ENCODE data around the gene ATG14. TPM values are rescaled to one million over a fixed set of nuclear protein-coding genes. Genes with fewer than 3 reads are reported as not detected.

The ATG14 gene
- total RNA-seq, 1 donor from 2014 or later = 13.2 TPM

DNA sequence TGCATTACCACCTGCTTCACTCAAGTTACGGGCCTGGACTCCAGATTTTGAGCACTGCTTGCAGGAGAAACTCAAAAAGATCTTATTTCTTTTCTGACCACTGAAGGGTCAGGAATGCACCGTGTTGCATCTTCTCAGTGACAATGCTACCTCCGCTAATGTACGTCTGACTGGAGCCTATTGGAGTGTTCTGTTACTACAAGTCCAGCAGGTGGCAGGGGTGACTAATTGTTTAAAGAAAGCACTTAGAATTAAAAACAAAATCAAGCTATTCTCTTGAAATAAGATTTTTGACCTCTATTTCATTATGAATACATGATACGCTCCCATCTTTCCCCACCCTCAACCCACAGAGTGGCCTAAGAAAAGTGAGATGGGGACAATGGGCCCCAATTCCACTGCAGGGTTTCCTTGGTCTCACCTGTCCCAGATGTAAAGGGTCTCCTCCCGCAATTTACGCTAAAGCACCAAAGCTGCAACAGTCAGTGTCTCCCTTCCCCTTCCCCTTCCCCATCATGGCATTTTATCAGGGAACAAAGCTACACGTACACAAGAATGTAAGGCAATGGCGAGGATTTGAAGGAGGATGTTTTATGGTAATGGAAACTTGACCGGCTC lies 26.5 kb upstream of the ATG14 start:
- intact Hi-C loops (cut with micrococcal nuclease) = no loop called here
- no peak for DNase-seq
- H3K4me1 ChIP-seq = no peaks in the 10 kb centered on the region
- peaks cover 31% of the 10 kb centered on the region for H3K27me3 ChIP-seq (ENCODE audit: low read depth)
- no peak overlapping the region for H3K27ac ChIP-seq (replicated peaks)
- H3K9me3 ChIP-seq (replicated peaks) = no peaks in the 10 kb centered on the region
- no peak overlapping the region for H3K4me3 ChIP-seq
- TF ChIP-seq, protein P1, sequence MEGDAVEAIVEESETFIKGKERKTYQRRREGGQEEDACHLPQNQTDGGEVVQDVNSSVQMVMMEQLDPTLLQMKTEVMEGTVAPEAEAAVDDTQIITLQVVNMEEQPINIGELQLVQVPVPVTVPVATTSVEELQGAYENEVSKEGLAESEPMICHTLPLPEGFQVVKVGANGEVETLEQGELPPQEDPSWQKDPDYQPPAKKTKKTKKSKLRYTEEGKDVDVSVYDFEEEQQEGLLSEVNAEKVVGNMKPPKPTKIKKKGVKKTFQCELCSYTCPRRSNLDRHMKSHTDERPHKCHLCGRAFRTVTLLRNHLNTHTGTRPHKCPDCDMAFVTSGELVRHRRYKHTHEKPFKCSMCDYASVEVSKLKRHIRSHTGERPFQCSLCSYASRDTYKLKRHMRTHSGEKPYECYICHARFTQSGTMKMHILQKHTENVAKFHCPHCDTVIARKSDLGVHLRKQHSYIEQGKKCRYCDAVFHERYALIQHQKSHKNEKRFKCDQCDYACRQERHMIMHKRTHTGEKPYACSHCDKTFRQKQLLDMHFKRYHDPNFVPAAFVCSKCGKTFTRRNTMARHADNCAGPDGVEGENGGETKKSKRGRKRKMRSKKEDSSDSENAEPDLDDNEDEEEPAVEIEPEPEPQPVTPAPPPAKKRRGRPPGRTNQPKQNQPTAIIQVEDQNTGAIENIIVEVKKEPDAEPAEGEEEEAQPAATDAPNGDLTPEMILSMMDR (IDR thresholded peaks at IDR 0.05; ENCODE audit: borderline replicate concordance) = peak; percentile 68
- no peaks in the 10 kb centered on the region for H3K36me3 ChIP-seq

GRCh38 chr14:55436931-55437330 lies 25.3 kb upstream of the ATG14 start:
- DNase-seq = no peak
- H3K27ac ChIP-seq (replicated peaks) = no peak overlapping the region
- intact Hi-C loops (cut with micrococcal nuclease) = no loop called here
- peaks cover 31% of the 10 kb centered on the region for H3K27me3 ChIP-seq (ENCODE audit: low read depth)
- no peaks in the 10 kb centered on the region for H3K36me3 ChIP-seq
- TF ChIP-seq, protein P1 (IDR thresholded peaks at IDR 0.05; ENCODE audit: borderline replicate concordance) = no peak
- no peaks in the 10 kb centered on the region for H3K9me3 ChIP-seq (replicated peaks)
- H3K4me1 ChIP-seq = no peaks in the 10 kb centered on the region
- H3K4me3 ChIP-seq = no peak overlapping the region

GRCh38 chr14:55436519-55436918 lies 24.9 kb upstream of the ATG14 start:
- H3K36me3 ChIP-seq = no peaks in the 10 kb centered on the region
- peaks cover 31% of the 10 kb centered on the region for H3K27me3 ChIP-seq (ENCODE audit: low read depth)
- H3K27ac ChIP-seq (replicated peaks) = no peak overlapping the region
- no peaks in the 10 kb centered on the region for H3K4me1 ChIP-seq
- intact Hi-C loops (cut with micrococcal nuclease) = no loop called here
- H3K4me3 ChIP-seq = no peak overlapping the region
- DNase-seq = no peak
- H3K9me3 ChIP-seq (replicated peaks) = no peaks in the 10 kb centered on the region
- TF ChIP-seq, protein P1 (IDR thresholded peaks at IDR 0.05; ENCODE audit: borderline replicate concordance) = no peak

DNA sequence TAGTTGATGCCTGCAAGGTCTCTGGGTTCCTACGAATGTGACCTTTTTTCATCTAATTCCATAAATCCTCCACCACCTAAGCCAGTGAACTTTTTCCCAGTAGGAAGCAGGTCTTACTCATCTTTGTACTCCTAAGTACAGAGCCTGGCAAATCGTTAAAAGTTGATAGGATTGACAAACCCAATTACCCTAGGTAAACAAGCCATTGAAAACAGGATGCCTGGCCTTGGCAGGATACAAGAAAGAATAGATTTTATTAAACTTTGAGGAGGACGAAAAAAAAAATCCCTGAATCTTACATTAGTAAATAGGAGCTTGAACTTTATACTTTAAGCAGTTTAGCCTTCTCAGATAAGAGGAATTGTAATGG lies 23.2 kb upstream of the ATG14 start:
- H3K9me3 ChIP-seq (replicated peaks) = no peaks in the 10 kb centered on the region
- H3K27me3 ChIP-seq (ENCODE audit: low read depth) = peaks cover 17% of the 10 kb centered on the region
- no peaks in the 10 kb centered on the region for H3K36me3 ChIP-seq
- TF ChIP-seq, protein P1 (IDR thresholded peaks at IDR 0.05; ENCODE audit: borderline replicate concordance) = no peak
- no peak for DNase-seq
- intact Hi-C loops (cut with micrococcal nuclease) = no loop called here
- no peak overlapping the region for H3K4me3 ChIP-seq
- peaks cover 3% of the 10 kb centered on the region for H3K4me1 ChIP-seq
- no peak overlapping the region for H3K27ac ChIP-seq (replicated peaks)

DNA sequence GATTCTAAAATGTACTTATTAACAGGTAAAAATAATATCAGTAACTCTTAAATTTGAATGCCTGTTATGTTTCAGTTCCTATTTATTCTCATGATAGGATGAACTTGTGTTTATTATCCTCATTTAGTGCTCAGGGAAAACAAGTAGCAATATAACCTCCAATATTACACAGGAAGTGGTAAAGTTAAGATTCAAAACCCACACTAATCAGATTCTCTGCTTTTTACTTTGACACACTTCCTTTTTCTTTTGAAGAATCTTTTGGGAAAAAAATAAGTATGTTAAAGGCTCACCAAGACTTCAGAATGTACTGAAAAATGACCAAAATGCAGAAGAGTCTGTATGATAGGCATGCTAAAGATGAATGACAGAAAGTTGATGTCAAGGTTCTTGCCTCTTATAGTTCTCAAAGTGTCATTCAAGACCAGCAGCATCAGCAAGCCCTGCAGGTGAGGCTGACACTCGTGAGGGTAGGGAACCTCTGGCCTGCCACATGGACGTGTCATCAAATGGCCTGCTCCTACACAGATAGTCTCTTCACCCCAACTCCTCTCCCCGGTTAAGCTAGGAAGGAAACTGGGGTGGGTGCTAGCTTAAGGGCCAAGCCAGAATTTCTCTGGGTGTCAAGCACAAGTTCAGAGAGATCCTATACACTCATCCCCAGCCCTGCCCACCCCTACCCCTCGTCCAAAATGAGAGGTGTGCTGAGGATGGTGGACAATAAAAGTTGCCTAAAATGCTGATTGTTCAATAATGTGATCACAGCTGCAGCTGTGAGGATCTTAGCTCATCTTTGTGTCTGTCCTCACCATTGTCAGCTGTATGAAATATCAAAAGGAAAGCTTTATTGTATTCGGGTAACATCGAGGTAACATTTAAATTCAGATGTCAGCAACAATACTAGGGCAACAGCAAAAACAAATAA lies 22.5 kb upstream of the ATG14 start:
- Histone ChIP-seq H3K36me3 (no peaks in the 10 kb centered on the region), H3K9me3 (replicated peaks) (no peaks in the 10 kb centered on the region), H3K27ac (replicated peaks) (no peak overlapping the region), H3K4me3 (no peak overlapping the region), H3K4me1 (peaks cover 4% of the 10 kb centered on the region), H3K27me3 (ENCODE audit: low read depth) (peaks cover 15% of the 10 kb centered on the region)
- TF ChIP-seq, protein P1 (IDR thresholded peaks at IDR 0.05; ENCODE audit: borderline replicate concordance) = no peak
- no peak for DNase-seq
- intact Hi-C loops (cut with micrococcal nuclease) = no loop called here
